Hepatocyte (in vitro differentiated cells): ENCODE results near the gene PDE11A.

Experiments
- EZH2 ChIP-seq: fragments of 200-600 bp; sonication (generic); IDR thresholded peaks from 2 replicates; pipeline ENCODE4 v1.6.1; 2016; ENCODE audit warnings: antibody characterized with exemption, mild to moderate bottlenecking, borderline replicate concordance
- EZH2phosphoT487 ChIP-seq: fragments of 200-600 bp; sonication (generic); IDR thresholded peaks from one replicate; pipeline ENCODE4 v1.6.1; 2018; ENCODE audit warnings: antibody characterized with exemption, mild to moderate bottlenecking, low read depth, moderate library complexity; ENCODE audit not compliant: unreplicated experiment, severe bottlenecking
- TF ChIP-seq, protein P1 (sequence below): fragments of 200-600 bp; sonication (generic); IDR thresholded peaks from 2 replicates; pipeline ENCODE4 v1.5.1; 2016; ENCODE audit warnings: antibody characterized with exemption, mild to moderate bottlenecking; ENCODE audit not compliant: poor library complexity

- TF ChIP-seq, protein P1, sequence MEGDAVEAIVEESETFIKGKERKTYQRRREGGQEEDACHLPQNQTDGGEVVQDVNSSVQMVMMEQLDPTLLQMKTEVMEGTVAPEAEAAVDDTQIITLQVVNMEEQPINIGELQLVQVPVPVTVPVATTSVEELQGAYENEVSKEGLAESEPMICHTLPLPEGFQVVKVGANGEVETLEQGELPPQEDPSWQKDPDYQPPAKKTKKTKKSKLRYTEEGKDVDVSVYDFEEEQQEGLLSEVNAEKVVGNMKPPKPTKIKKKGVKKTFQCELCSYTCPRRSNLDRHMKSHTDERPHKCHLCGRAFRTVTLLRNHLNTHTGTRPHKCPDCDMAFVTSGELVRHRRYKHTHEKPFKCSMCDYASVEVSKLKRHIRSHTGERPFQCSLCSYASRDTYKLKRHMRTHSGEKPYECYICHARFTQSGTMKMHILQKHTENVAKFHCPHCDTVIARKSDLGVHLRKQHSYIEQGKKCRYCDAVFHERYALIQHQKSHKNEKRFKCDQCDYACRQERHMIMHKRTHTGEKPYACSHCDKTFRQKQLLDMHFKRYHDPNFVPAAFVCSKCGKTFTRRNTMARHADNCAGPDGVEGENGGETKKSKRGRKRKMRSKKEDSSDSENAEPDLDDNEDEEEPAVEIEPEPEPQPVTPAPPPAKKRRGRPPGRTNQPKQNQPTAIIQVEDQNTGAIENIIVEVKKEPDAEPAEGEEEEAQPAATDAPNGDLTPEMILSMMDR = no peak
- TF ChIP-seq EZH2 = no peak
- no peak for TF ChIP-seq EZH2phosphoT487
These were observed 182.6 kb downstream of the PDE11A start for GRCh38 chr2:177889818-177890460.
